Panc1 (cell line): Measurements from ENCODE around the gene HDAC11. TPM values are rescaled to one million over a fixed set of nuclear protein-coding genes. Genes with fewer than 3 reads are reported as not detected.
A peak's percentile ranks its signal among the peaks of the same experiment; 100 is the strongest.

ENCODE experiments used
- ATAC-seq: fragments of 200-7000 bp; cut with Tn5 transposase; 2 replicates; pipeline ENCODE4 v1.9.1; 2020; ENCODE audit warnings: mild to moderate bottlenecking, moderate library complexity
- BruUV-seq: library from RNA; stranded (reverse); fragments of 400-500 nt; replicated peaks from 2 replicates; lab custom pipeline; 2021; lab: Mats Ljungman, UMichigan
- CTCF ChIA-PET: fragments of 300-600 bp; sonication (Branson Sonifier 250); formaldehyde crosslinking; loops from one replicate; lab custom pipeline; 2022; ENCODE audit warnings: antibody characterized with exemption; lab: Charles Lee
- POLR2A ChIA-PET: fragments of 300-600 bp; sonication (Branson Sonifier 250); formaldehyde crosslinking; loops from one replicate; lab custom pipeline; 2022; ENCODE audit warnings: antibody characterized with exemption; lab: Charles Lee
- DNase-seq: peaks from one replicate; pipeline ENCODE4 v3.0.0-alpha.2; 2010; ENCODE audit warnings: low read depth, low spot score
- H3K27ac ChIP-seq: 2 replicates; pipeline ENCODE4 v1.5.1; 2011; ENCODE audit warnings: mild to moderate bottlenecking, low read length, inconsistent platforms
- H3K27me3 ChIP-seq: fragments of 200-500 bp; sonication (Bioruptor generic); 2 replicates; pipeline ENCODE4 v1.6.0; 2014; ENCODE audit warnings: low read length, inconsistent platforms; ENCODE audit not compliant: control insufficient read depth, insufficient read depth
- H3K36me3 ChIP-seq: fragments of 200-500 bp; sonication (Bioruptor generic); 2 replicates; pipeline ENCODE4 v1.5.1; 2014; ENCODE audit warnings: inconsistent platforms, mild to moderate bottlenecking, low read length, moderate library complexity; ENCODE audit not compliant: control insufficient read depth, insufficient read depth
- H3K4me1 ChIP-seq: 2 replicates; pipeline ENCODE4 v1.5.1; 2011; ENCODE audit warnings: inconsistent platforms, mild to moderate bottlenecking, low read length, moderate library complexity; ENCODE audit not compliant: control insufficient read depth, insufficient read depth
- H3K4me3 ChIP-seq, 2 experiments: 2 replicates each; pipeline ENCODE4 v1.5.1; 2011 to 2012; ENCODE audit warnings: low read depth in 2 of 2, low read length in 2 of 2, mild to moderate bottlenecking in 2 of 2, inconsistent platforms in 1 of 2, moderate library complexity in 1 of 2
- H3K9me3 ChIP-seq: fragments of 200-500 bp; sonication (Bioruptor generic); 2 replicates; pipeline ENCODE4 v1.5.1; 2014; ENCODE audit warnings: low read depth, mild to moderate bottlenecking, inconsistent platforms, low read length, moderate library complexity; ENCODE audit not compliant: control insufficient read depth, insufficient read depth
- POLR2AphosphoS5 ChIP-seq: IDR thresholded peaks from 2 replicates; pipeline ENCODE4 v1.6.1; 2012; ENCODE audit warnings: mild to moderate bottlenecking, low read depth, low read length, moderate library complexity
- SIN3A ChIP-seq: IDR thresholded peaks from 2 replicates; pipeline ENCODE4 v1.6.1; 2012; ENCODE audit warnings: low read depth, mild to moderate bottlenecking, low read length, moderate library complexity, borderline replicate concordance; ENCODE audit not compliant: insufficient read depth
- TCF7L2 ChIP-seq: IDR thresholded peaks from 2 replicates; pipeline ENCODE4 v1.6.1; 2011; ENCODE audit warnings: mild to moderate bottlenecking, low read depth, low read length, inconsistent platforms
- in situ Hi-C: cut with HindIII; loops from 2 replicates; pipeline ENCODE4 v1.10.0; 2016; ENCODE audit warnings: low sequenced_read_pairs, low pct_unique_long_range_greater_than_20kb
- intact Hi-C: fragments of 100-400 bp; cut with micrococcal nuclease; formaldehyde crosslinking; loops from one replicate; pipeline ENCODE4 v1.10.0; 2022; ENCODE audit not compliant: unreplicated experiment
- total RNA-seq: library from RNA; stranded (reverse); gene quantifications from one replicate; pipeline ENCODE4 v1.2.1, GENCODE V29; 2021; ENCODE audit not compliant: unreplicated experiment
- TF ChIP-seq, protein P1 (sequence below): fragments of 450-650 bp; IDR thresholded peaks from 2 replicates; pipeline ENCODE4 v1.5.1; 2017; ENCODE audit warnings: mild to moderate bottlenecking
- TF ChIP-seq, protein P2 (sequence below), 2 experiments: IDR thresholded peaks; 2 replicates each; pipeline ENCODE4 v1.6.1; 2011 to 2012; ENCODE audit warnings: low read depth in 2 of 2, control low read depth in 1 of 2, low read length in 1 of 2, mild to moderate bottlenecking in 1 of 2, moderate library complexity in 1 of 2; ENCODE audit not compliant: insufficient read depth in 1 of 2

Gene HDAC11
- total RNA-seq, 1 experiment from 2014 or later = 10.6 TPM

DNA sequence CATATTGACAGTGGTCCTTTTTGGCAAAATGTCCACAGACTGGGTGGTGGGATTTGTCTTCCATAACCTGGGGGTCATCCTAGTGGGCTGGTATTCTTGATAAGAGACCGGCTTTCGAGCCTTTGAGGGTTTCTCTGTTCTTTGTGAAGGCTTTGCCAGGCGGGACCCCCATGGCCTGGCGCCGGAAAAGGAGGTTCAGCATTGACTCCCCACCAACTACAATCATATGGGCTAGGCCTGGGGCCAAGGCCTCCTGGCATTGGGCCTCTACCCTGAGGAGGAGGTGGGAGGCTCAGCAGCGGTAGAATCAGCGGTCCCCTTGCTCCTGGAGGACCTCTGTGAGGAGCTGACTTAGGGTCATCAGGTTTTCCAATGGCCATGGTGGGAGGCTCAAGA lies 19.8 kb upstream of the HDAC11 start:
- DNase-seq = no peak
- H3K36me3 ChIP-seq = no peaks in the 10 kb centered on the region
- in situ Hi-C loops (no loop called here), intact Hi-C loops (no loop called here)
- ChIA-PET POLR2A (no interaction called here), CTCF (no interaction called here)
- H3K27me3 ChIP-seq = no peaks in the 10 kb centered on the region
- no peak overlapping the region for H3K27ac ChIP-seq
- no peak for ATAC-seq
- no peaks in the 10 kb centered on the region for H3K4me1 ChIP-seq
- no peak overlapping the region for H3K4me3 ChIP-seq
- no peaks in the 10 kb centered on the region for H3K9me3 ChIP-seq
- TF ChIP-seq SIN3A (no peak), TCF7L2 (no peak), POLR2AphosphoS5 (no peak)
- TF ChIP-seq, protein P1, sequence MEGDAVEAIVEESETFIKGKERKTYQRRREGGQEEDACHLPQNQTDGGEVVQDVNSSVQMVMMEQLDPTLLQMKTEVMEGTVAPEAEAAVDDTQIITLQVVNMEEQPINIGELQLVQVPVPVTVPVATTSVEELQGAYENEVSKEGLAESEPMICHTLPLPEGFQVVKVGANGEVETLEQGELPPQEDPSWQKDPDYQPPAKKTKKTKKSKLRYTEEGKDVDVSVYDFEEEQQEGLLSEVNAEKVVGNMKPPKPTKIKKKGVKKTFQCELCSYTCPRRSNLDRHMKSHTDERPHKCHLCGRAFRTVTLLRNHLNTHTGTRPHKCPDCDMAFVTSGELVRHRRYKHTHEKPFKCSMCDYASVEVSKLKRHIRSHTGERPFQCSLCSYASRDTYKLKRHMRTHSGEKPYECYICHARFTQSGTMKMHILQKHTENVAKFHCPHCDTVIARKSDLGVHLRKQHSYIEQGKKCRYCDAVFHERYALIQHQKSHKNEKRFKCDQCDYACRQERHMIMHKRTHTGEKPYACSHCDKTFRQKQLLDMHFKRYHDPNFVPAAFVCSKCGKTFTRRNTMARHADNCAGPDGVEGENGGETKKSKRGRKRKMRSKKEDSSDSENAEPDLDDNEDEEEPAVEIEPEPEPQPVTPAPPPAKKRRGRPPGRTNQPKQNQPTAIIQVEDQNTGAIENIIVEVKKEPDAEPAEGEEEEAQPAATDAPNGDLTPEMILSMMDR = no peak
- TF ChIP-seq, protein P2, sequence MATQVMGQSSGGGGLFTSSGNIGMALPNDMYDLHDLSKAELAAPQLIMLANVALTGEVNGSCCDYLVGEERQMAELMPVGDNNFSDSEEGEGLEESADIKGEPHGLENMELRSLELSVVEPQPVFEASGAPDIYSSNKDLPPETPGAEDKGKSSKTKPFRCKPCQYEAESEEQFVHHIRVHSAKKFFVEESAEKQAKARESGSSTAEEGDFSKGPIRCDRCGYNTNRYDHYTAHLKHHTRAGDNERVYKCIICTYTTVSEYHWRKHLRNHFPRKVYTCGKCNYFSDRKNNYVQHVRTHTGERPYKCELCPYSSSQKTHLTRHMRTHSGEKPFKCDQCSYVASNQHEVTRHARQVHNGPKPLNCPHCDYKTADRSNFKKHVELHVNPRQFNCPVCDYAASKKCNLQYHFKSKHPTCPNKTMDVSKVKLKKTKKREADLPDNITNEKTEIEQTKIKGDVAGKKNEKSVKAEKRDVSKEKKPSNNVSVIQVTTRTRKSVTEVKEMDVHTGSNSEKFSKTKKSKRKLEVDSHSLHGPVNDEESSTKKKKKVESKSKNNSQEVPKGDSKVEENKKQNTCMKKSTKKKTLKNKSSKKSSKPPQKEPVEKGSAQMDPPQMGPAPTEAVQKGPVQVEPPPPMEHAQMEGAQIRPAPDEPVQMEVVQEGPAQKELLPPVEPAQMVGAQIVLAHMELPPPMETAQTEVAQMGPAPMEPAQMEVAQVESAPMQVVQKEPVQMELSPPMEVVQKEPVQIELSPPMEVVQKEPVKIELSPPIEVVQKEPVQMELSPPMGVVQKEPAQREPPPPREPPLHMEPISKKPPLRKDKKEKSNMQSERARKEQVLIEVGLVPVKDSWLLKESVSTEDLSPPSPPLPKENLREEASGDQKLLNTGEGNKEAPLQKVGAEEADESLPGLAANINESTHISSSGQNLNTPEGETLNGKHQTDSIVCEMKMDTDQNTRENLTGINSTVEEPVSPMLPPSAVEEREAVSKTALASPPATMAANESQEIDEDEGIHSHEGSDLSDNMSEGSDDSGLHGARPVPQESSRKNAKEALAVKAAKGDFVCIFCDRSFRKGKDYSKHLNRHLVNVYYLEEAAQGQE (IDR thresholded peaks at IDR 0.05; ENCODE audit: insufficient read depth in 1 of 2, low read depth in 2 of 2, low read length in 1 of 2) = no peak
- BruUV-seq = no TSS peak

GRCh38 chr3:13461169-13462124 lies 18.7 kb upstream of the HDAC11 start:
- Histone ChIP-seq H3K36me3 (no peaks in the 10 kb centered on the region), H3K4me3 (no peak overlapping the region), H3K9me3 (no peaks in the 10 kb centered on the region), H3K27me3 (no peaks in the 10 kb centered on the region), H3K27ac (no peak overlapping the region), H3K4me1 (no peaks in the 10 kb centered on the region)
- no peak for DNase-seq
- CTCF ChIA-PET = interaction anchor here (0.5 kb wide), 1 partner anchor 577 kb away, joined by 3 read pairs; no protein-coding TSS in a partner anchor
- in situ Hi-C loops = no loop called here
- POLR2A ChIA-PET = no interaction called here
- intact Hi-C loops = no loop called here
- TF ChIP-seq, protein P2 (IDR thresholded peaks at IDR 0.05; ENCODE audit: insufficient read depth in 1 of 2, low read depth in 2 of 2, low read length in 1 of 2) = no peak
- TF ChIP-seq TCF7L2 (no peak), SIN3A (no peak), POLR2AphosphoS5 (no peak)
- TF ChIP-seq, protein P1 = peak; percentile 89
- ATAC-seq = peak; percentile 89
- no TSS peak for BruUV-seq
